ENCODE data around the gene LDAH. TPM values are rescaled to one million over a fixed set of nuclear protein-coding genes. Genes with fewer than 3 reads are reported as not detected.

LDAH gene
- 10 to 100 TPM; 26.6 to 28.8 TPM for total RNA-seq

- ChIA-PET CTCF (no interaction called here), POLR2A (interaction anchor here (0.7 to 1.1 kb wide), 2 partner anchors 375 to 472 kb away, joined by 3 to 4 read pairs; no protein-coding TSS in a partner anchor)
Measured at GRCh38 chr2:20822535-20823490, at the start of gene LDAH. TSS of gene LDAH (minus strand) at chr2:20823101. CDS start at chr2:20801463, 21,638 bp downstream.

DNA sequence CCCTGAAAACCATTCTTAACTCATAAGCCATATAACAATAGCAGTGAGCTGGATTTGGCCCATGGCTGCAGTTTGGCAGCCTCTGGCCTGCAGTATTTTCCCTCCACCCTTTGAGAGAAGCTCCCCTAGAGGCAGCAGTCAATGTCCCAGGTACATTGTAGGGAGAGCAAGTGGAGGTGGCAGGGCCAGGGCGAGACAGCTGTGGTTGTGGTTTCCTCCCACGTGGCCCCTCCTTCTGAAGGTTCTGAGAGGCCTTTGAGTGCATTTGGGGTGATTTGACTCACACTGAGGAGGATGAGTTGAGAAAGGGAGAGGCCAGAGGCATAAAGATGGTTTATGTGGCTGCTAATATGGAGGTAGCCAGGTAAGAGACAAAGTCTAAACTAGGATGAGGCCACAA is 45.5 kb upstream of the LDAH start:
- ChIA-PET CTCF (no interaction called here), POLR2A (no interaction called here)

DNA sequence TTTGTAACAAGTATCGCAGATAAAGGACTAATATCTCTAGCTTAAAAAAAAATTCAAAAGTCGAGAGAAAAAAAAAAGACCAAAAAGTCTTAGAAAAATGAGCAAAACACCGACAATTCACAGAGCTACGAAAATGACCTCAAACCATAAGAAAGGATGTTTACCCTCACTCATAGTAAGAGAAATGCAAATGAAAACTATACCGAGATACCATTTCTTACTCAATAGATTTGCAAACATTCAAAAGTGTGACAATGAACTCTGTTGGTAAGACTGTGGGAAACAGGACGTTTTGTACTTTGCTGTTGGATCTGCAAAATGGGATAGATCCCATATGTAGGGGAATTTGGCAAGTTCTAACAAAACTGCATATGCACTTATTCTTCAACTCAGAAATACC is 39.9 kb upstream of the LDAH start:
- POLR2A ChIA-PET, result no interaction called here
- CTCF ChIA-PET, result interaction anchor here (0.5 kb wide), 1 partner anchor 35 kb away, joined by 3 read pairs; no protein-coding TSS in a partner anchor

DNA sequence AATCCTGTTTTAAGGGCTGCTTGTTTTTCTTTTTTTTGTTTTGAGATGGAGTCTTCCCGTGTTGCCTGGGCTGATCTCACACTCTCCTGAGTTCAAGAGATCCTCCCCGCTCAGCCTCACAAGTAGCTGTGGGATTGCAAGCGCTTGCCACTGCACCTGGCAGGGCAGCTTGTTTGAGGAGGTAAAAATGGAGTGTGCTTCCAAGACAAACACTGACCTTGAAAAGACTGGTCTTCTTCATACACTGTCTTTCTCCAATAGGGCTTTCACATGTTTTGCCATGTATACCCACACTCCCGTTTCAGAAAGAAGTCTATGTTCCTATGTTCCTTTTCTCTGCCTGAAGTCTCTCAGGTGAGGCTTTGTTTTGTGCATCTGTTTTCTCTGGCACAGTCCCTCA is 32.6 kb upstream of the LDAH start:
- CTCF ChIA-PET, result no interaction called here

DNA sequence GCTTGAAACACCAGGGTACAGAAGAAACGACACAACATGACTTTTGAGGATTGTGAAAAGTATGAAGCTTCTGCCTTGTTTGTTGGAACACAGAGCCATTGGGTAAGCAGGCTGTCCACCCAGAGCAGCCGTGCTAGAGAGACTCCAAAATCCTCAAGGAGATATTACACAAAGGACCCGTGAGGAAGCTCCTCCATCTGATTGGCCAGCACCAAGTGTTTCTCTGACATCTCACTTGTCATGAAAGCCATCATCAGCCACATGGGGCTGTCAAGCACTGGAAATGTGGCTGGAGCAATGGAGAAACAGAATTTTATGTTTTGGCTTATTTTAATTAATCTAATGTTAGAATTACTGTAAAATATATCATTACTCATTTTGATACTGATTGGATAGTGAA is 29.8 kb upstream of the LDAH start:
- POLR2A ChIA-PET, result no interaction called here

More for the DNA sequence above, 32.6 kb upstream of the LDAH start:
- POLR2A ChIA-PET, result no interaction called here

DNA sequence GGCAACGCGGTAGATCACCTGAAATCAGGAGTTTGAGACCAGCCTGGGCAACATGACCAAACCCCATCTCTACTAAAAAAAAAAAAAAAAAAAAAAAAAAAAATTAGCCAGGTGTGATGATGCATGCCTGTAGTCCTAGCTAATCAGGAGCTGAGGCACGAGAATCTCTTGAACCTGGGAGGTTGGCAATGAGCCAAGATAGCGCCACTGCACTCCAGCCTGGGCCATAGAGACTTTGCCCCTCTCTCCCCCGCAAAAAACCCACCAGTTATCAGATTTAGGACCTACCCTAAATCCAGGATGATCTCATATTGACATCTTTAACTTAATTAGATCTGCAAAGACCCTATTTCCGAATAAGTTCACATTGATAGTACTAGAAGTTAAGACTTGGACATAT is 29.2 kb upstream of the LDAH start:
- POLR2A ChIA-PET, result no interaction called here
- CTCF ChIA-PET, result no interaction called here

More for the DNA sequence above, 29.8 kb upstream of the LDAH start:
- CTCF ChIA-PET, result no interaction called here

DNA sequence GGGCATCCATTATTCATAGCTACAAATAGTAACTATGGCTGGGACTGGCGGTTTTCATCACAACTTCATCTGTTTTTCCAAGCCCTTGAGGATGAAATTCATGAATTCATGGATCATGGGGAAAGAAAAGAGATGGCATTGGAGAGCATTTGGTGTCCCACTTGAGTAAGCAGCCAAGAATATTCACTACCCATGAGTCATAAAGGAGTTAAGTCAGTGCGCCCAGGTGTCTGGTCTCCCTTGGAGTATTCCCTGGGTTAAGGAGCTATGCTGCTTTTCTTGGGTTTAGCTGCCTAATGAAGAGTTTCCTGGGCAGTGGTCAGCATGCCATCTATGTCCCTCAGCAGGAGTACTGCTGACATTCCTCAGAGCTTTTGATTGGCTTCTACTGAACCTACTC is 21.3 kb upstream of the LDAH start:
- ChIA-PET CTCF (no interaction called here), POLR2A (no interaction called here)

DNA sequence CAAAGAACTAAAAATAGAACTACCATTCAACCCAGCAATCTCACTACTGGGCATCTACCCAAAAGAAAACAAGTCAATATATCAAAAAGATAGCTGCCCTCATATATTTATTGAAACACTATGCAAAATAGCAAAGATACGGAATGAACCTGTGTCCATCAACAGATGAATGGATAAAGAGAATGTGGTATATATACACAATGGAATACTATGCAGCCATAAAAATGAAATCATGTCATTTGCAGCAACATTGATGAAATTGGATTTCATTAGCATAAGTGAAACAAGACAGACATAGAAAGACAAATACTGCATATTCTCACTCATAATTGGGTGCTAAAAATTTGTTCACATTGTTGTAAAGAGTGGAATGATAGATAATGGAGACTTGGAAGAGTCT is 16.2 kb upstream of the LDAH start:
- CTCF ChIA-PET, result no interaction called here
- POLR2A ChIA-PET, result no interaction called here

GRCh38 chr2:20838016-20838415 is 15.1 kb upstream of the LDAH start:
- POLR2A ChIA-PET, result no interaction called here

GRCh38 chr2:20836521-20836920 is 13.6 kb upstream of the LDAH start:
- POLR2A ChIA-PET, result no interaction called here
- CTCF ChIA-PET, result no interaction called here

More at GRCh38 chr2:20838016-20838415, 15.1 kb upstream of the LDAH start:
- CTCF ChIA-PET, result no interaction called here

GRCh38 chr2:20834331-20834730 is 11.4 kb upstream of the LDAH start:
- ChIA-PET POLR2A (no interaction called here), CTCF (no interaction called here)

- ChIA-PET POLR2A (no interaction called here), CTCF (no interaction called here)
Measured at GRCh38 chr2:20832606-20833005, 9.7 kb upstream of the LDAH start.

- CTCF ChIA-PET, result no interaction called here
- POLR2A ChIA-PET, result no interaction called here
Measured at GRCh38 chr2:20829861-20830260, 7.0 kb upstream of the LDAH start.

- POLR2A ChIA-PET, result no interaction called here
- CTCF ChIA-PET, result no interaction called here
Measured at GRCh38 chr2:20823917-20824316, 1.0 kb upstream of the LDAH start.

- ChIA-PET POLR2A (no interaction called here), CTCF (no interaction called here)
Measured at GRCh38 chr2:20818820-20819219, 4.1 kb downstream of the LDAH start.

DNA sequence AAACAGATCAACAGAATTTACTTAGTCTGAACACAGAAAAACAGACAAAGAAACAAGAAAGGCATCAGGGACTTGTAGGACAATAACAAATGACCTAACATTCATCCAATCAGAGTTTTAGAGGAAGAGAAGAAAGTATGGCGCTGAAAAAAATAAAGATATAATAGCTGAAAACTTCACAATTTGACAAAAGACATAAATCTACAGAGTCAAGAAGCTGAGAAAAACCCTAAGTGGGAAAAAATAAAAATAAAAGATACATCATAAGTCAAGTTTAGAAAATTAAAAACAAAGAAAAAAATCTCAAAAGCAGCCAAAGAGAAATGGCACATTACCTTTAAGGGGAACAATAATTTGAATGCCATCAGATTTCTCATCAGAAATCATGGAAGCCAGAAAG is 7.7 kb downstream of the LDAH start:
- ChIA-PET POLR2A (no interaction called here), CTCF (no interaction called here)

- ChIA-PET POLR2A (no interaction called here), CTCF (no interaction called here)
Measured at GRCh38 chr2:20812779-20813178, 10.1 kb downstream of the LDAH start.

- ChIA-PET CTCF (no interaction called here), POLR2A (no interaction called here)
Measured at GRCh38 chr2:20806286-20806685, 16.6 kb downstream of the LDAH start.

- ChIA-PET CTCF (no interaction called here), POLR2A (no interaction called here)
Measured at GRCh38 chr2:20803974-20804373, 18.9 kb downstream of the LDAH start.

- ChIA-PET POLR2A (no interaction called here), CTCF (no interaction called here)
Measured at GRCh38 chr2:20803226-20803682, 19.6 kb downstream of the LDAH start.

GRCh38 chr2:20797096-20797495 is 25.8 kb downstream of the LDAH start:
- CTCF ChIA-PET, result no interaction called here

GRCh38 chr2:20796374-20796791 is 26.5 kb downstream of the LDAH start:
- POLR2A ChIA-PET, result no interaction called here
- CTCF ChIA-PET, result no interaction called here

More at GRCh38 chr2:20797096-20797495, 25.8 kb downstream of the LDAH start:
- POLR2A ChIA-PET, result no interaction called here
